ENCODE results near the gene TARS3.

GRCh38 chr15:101732772-101733171 lies 8.5 kb upstream of the TARS3 start:
- TF ChIP-seq POLR2AphosphoS5 (IDR thresholded peaks at IDR 0.05) (no peak), POLR2A (IDR thresholded peaks at IDR 0.05) (no peak)
